HL-60 (cell line): ENCODE measurements around the gene HIVEP1.

Experiments used
- DNase-seq, 2 experiments: peaks; one replicate each; pipeline ENCODE4 v3.0.0-alpha.2; 2010 to 2020; ENCODE audit warnings: low read depth in 1 of 2, low spot score in 1 of 2
- H3K27ac ChIP-seq: fragments of 250-450 bp; sonication (Bioruptor Pico); replicated peaks from 2 replicates; pipeline ENCODE4 v1.5.1; 2020; ENCODE audit warnings: mild to moderate bottlenecking, moderate library complexity
- H3K27me3 ChIP-seq: fragments of 250-450 bp; sonication (Bioruptor Pico); 2 replicates; pipeline ENCODE4 v1.5.1; 2021; ENCODE audit warnings: mild to moderate bottlenecking, moderate library complexity; ENCODE audit not compliant: insufficient read depth, poor library complexity, severe bottlenecking
- H3K4me3 ChIP-seq: replicated peaks from 2 replicates; pipeline ENCODE4 v1.5.1; 2011; ENCODE audit warnings: mild to moderate bottlenecking, control low read depth, low read length; ENCODE audit not compliant: insufficient read depth
- GABPA ChIP-seq: IDR thresholded peaks from 2 replicates; pipeline ENCODE4 v1.6.1; 2012; ENCODE audit warnings: low read depth
- POLR2AphosphoS5 ChIP-seq: IDR thresholded peaks from 2 replicates; pipeline ENCODE4 v1.6.1; 2012; ENCODE audit warnings: low read depth
- SPI1 ChIP-seq: IDR thresholded peaks from 2 replicates; pipeline ENCODE4 v1.6.1; 2012; ENCODE audit warnings: low read depth, mild to moderate bottlenecking, borderline replicate concordance
- TF ChIP-seq, protein P1 (sequence below): IDR thresholded peaks from one replicate; pipeline ENCODE4 v1.5.1; 2011; ENCODE audit warnings: low read length, control low read depth, inconsistent platforms; ENCODE audit not compliant: insufficient read depth
- TF ChIP-seq, protein P2 (sequence below): IDR thresholded peaks from 2 replicates; pipeline ENCODE4 v1.6.1; 2012; ENCODE audit warnings: low read depth; ENCODE audit not compliant: insufficient replicate concordance

The HIVEP1 gene

DNA sequence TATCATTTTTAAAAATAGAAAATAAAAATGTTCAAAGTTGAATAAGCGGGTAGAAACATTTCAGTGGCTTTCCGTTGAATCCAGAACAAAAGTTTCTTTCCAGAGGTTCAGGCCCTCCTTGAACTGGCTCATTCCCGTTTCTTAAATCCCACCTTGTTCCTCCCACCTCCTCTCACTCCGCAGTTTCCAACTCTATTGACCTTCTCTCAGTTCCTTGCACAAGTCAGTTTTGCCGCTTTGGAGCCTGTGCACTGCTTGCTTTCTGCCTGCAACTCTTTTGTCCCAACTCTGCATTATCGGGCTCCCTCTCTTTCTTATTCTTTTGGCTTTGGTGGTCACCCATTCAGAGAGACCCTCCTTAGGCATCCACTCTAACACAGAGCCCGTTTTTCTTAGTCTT, 178.1 kb downstream of the HIVEP1 start:
- Histone ChIP-seq H3K4me3 (no peak overlapping the region), H3K27ac (no peak overlapping the region), H3K27me3 (no peaks in the 10 kb centered on the region)
- TF ChIP-seq SPI1 (no peak), GABPA (no peak), POLR2AphosphoS5 (no peak)
- TF ChIP-seq, protein P1, sequence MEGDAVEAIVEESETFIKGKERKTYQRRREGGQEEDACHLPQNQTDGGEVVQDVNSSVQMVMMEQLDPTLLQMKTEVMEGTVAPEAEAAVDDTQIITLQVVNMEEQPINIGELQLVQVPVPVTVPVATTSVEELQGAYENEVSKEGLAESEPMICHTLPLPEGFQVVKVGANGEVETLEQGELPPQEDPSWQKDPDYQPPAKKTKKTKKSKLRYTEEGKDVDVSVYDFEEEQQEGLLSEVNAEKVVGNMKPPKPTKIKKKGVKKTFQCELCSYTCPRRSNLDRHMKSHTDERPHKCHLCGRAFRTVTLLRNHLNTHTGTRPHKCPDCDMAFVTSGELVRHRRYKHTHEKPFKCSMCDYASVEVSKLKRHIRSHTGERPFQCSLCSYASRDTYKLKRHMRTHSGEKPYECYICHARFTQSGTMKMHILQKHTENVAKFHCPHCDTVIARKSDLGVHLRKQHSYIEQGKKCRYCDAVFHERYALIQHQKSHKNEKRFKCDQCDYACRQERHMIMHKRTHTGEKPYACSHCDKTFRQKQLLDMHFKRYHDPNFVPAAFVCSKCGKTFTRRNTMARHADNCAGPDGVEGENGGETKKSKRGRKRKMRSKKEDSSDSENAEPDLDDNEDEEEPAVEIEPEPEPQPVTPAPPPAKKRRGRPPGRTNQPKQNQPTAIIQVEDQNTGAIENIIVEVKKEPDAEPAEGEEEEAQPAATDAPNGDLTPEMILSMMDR = no peak
- TF ChIP-seq, protein P2, sequence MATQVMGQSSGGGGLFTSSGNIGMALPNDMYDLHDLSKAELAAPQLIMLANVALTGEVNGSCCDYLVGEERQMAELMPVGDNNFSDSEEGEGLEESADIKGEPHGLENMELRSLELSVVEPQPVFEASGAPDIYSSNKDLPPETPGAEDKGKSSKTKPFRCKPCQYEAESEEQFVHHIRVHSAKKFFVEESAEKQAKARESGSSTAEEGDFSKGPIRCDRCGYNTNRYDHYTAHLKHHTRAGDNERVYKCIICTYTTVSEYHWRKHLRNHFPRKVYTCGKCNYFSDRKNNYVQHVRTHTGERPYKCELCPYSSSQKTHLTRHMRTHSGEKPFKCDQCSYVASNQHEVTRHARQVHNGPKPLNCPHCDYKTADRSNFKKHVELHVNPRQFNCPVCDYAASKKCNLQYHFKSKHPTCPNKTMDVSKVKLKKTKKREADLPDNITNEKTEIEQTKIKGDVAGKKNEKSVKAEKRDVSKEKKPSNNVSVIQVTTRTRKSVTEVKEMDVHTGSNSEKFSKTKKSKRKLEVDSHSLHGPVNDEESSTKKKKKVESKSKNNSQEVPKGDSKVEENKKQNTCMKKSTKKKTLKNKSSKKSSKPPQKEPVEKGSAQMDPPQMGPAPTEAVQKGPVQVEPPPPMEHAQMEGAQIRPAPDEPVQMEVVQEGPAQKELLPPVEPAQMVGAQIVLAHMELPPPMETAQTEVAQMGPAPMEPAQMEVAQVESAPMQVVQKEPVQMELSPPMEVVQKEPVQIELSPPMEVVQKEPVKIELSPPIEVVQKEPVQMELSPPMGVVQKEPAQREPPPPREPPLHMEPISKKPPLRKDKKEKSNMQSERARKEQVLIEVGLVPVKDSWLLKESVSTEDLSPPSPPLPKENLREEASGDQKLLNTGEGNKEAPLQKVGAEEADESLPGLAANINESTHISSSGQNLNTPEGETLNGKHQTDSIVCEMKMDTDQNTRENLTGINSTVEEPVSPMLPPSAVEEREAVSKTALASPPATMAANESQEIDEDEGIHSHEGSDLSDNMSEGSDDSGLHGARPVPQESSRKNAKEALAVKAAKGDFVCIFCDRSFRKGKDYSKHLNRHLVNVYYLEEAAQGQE = no peak
- DNase-seq = no peak

DNA sequence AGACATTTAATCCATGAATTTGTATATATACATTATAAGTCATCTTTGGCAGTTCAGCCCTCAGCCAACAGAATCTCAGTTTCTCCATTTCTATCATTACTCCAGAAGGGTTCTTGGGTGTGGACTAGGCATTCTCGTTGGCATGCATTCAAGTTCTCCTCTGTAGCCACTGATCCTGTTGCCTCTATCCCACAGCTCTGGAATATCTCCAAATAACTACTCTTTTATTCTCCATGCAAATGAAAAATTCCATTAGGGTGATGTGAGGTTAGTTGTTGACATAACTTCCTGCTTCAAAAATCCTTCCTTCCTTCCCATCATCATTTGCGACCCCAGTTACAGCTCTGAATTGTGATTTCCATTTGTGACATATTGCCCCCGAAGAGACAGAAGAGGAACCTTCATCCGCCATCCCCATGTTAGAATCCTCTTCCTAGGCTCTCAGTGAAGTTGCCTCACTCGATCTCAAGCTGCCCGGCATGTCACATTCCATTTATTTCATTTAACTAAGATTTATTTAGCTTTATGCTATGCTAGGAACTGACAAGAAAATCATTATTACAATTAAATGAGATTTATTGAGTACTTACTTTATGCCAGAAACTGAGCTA, 184.3 kb downstream of the HIVEP1 start:
- H3K27me3 ChIP-seq = no peaks in the 10 kb centered on the region
- TF ChIP-seq POLR2AphosphoS5 (no peak), GABPA (no peak), SPI1 (no peak)
- TF ChIP-seq, protein P1 = no peak
- TF ChIP-seq, protein P2 = no peak
- DNase-seq = no peak
- H3K27ac ChIP-seq = no peak overlapping the region
- H3K4me3 ChIP-seq = no peak overlapping the region

DNA sequence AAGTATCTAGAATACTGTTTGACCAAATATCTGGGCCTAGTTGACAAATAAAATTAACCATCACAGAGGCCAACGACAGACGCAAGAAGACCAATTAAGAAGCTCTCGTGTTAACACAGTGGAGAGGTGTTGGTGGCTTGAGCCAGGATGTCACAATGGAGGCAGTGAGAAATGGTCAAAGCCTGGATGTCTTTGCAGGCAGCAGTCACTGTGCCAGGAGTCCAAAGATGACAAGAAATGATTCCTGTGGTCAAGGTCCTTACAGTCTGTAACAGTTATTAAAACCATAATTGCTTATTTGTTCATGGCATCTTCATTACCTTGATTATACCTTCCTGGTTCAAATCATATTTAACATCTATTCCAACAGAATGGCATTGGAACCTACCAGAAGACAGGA, 186.7 kb downstream of the HIVEP1 start:
- Histone ChIP-seq H3K27ac (no peak overlapping the region), H3K27me3 (no peaks in the 10 kb centered on the region), H3K4me3 (no peak overlapping the region)
- no peak for DNase-seq
- TF ChIP-seq GABPA (no peak), SPI1 (no peak), POLR2AphosphoS5 (no peak)
- TF ChIP-seq, protein P2 = no peak
- TF ChIP-seq, protein P1 = no peak
